GM18519 (cell line): ENCODE data around the gene LONP2.
"Not testable (repeated sequence)": the region's sequence is repeated elsewhere in the genome, so short reads cannot be mapped to it uniquely, and the experiment has no call there.

Source experiments
- ATAC-seq: cut with Tn5 transposase; IDR thresholded peaks from one replicate; pipeline ENCODE4 v1.9.1; 2021; ENCODE audit warnings: mild to moderate bottlenecking, moderate library complexity; ENCODE audit not compliant: unreplicated experiment, low FRiP score

The LONP2 gene

DNA sequence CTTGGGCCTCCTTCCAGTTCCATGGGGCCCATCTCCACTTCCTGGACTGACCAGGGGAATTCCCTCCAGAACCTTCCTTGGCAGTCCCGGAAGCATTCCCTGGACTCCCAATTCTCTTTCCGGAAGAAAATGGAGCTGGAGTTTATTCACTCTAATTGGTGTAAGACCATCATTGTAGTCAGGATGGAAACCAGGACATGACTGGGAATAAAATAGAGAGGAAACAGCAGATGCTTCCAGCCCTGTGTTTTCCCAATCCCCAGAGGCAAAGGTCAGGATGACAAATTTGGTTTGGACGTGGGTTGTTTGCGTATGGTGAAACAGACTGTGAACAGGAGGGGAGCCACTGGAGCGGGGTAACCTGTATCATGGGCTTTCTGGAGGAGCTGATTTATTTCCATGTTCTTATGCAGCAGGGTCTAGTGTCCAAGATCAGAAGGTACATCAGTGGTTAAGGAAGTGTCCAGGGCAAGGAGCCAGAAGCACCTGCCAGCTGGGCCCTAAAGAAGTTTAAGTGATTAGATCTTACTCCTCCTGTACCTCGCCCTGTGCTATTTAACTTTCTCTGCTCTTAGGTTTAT lies 8.5 kb upstream of the LONP2 start:
- ATAC-seq: no peak

- ATAC-seq: no peak
These were observed 7.8 kb upstream of the LONP2 start for GRCh38 chr16:48236286-48236685.

- not testable (repeated sequence) for ATAC-seq
These were observed 4.0 kb upstream of the LONP2 start for GRCh38 chr16:48240147-48240546.

DNA sequence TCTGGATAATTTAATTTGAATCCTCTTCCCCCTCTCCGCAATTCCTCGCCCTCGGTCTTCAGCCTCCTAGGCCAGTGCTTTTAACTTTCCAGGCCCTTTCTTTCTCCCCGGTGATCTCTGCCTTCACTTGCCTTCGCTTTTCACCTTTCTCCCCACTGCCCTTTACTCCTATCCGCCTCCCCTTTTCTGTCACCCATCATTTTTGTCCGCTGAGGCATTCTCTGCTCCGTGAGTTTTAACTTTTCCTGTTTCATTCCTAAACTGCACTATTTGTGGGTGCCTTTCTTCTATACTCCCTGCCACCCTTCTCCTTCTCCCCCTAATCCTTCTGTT lies 729 bp downstream of the LONP2 start:
- no peak for ATAC-seq

DNA sequence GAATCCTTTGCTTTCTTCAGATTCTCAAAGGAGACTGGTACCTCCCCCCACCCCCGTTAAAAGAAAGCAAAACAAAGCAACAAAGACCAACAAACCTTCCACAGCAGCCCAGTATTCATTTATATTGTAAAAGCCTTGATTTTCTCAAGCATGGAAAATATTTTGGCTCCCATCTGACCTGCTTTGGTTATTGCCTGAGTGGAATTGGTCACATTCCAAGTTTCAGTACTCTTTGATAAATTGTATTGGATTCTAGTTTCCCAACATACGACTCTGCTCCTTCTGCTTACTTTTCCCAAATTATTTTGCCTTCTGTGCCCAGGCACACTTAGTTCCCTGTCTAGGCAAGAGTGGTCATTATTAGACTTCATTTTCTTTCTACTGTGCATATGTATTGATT lies 2.0 kb downstream of the LONP2 start:
- ATAC-seq: no peak

- no peak for ATAC-seq
These were observed 3.2 kb downstream of the LONP2 start, which contains the start of gene ABCC11 for GRCh38 chr16:48247311-48247710. Gene ABCC11 (minus strand): TSS chr16:48247539. CDS start chr16:48231921, 15,618 bp downstream.

DNA sequence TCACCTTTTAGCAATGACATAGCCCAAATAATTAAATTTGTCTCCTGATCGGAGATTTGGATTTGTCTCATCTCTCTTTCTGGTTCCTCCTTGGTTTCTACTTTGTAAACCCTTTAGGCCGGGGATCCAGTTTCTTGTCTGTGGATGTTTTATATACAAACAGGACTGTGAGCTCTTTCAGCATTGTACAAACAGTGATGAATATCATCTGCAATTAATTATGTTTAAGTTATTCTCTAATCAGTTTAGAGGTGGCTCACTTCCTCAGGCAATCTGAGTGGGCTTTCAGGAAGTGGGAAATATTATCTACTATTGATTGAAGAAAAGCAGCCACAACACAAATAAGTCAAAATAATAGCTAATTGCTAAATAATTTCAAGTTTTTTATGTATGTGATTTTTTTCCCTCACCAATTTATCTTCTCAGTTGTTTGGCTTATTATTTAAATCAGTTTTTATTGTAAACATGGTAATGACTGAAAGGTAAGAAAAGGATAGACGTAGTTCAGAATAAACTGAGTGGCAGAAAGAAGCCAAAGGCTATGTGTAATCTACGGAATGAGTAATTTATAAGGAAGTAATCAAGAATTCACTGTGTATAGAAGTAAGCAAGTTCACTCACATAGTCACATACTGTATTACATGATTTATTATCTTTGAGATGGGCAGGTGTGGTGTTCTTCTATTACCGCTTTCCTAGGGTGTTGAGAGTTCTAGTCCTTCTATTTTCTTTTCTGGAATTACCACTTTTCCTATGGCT lies 6.6 kb downstream of the LONP2 start:
- ATAC-seq: no peak

DNA sequence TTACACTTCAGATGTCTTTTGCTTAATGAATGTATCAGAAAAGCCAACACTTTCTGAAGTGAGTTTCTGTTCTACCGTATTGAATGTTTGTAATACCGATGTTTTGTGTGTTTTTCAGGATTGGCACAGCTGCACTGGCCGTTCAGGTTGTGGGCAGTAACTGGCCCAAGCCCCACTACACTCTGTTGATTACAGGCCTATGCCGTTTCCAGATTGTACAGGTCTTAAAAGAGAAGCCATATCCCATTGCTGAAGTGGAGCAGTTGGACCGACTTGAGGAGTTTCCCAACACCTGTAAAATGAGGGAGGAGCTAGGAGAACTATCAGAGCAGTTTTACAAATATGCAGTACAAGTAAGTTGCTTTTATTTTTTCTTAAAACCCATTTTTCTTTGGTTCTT lies 7.9 kb downstream of the LONP2 start:
- ATAC-seq: no peak

- ATAC-seq: no peak
These were observed 12.6 kb downstream of the LONP2 start for GRCh38 chr16:48256579-48257177.

GRCh38 chr16:48261569-48261968 lies 17.5 kb downstream of the LONP2 start:
- ATAC-seq: no peak

- no peak for ATAC-seq
These were observed 18.5 kb downstream of the LONP2 start for GRCh38 chr16:48262631-48263030.

DNA sequence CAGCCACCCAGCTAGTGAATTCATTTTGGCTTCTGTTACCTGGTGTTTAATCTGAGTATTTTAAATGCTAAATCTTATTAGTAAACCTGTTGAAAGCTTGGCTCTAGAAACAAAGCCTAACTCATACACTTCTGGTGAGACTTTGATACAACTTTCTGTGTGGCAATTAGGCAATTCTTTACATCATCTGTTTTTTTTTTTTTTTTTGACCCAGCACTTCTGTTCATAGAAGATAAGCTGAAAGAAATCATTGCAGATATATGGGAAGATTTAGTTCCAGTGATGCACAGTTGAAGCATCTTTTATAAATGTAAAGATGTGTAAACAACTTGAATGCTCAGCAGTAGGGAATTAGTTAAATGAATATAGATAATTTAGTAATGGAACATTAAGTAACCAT lies 24.9 kb downstream of the LONP2 start:
- ATAC-seq: no peak

DNA sequence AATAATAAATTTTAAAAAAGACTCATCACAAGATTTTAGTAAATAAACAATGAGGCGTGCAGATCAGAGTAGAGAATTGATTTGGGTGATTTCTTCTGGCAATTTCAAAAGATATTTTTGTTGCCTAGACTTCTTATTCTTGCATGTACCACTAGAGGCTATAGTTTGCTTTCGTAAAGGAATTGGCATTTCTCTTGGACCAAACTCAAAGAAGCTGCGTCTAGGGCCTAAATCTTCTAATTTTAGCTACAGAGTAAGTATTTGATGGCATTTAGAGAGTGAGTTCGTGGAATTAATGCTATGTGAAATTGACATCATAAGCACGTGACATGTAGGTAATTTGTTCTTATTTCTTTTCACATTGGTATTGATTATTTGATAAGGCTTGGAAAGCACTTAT lies 27.6 kb downstream of the LONP2 start:
- ATAC-seq: no peak

GRCh38 chr16:48272837-48273421 lies 28.8 kb downstream of the LONP2 start:
- ATAC-seq: no peak

DNA sequence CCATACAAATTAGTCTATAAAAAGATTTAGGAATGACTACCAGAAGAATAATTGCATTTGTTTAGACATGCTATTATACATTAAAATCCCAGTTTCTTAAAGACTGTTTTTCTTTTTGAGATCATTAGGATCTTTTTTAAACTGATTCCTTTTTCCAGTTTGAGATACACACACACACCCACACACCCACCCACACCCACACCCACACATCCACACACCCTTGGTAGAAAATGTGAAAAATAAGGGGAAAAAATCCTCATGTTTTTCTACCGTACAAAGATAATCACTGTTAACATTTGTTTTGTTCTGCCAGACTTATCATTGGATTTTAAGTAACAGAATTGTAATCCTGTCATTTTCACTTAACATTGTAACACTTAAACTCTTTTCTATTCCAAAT lies 30.4 kb downstream of the LONP2 start:
- ATAC-seq: no peak

DNA sequence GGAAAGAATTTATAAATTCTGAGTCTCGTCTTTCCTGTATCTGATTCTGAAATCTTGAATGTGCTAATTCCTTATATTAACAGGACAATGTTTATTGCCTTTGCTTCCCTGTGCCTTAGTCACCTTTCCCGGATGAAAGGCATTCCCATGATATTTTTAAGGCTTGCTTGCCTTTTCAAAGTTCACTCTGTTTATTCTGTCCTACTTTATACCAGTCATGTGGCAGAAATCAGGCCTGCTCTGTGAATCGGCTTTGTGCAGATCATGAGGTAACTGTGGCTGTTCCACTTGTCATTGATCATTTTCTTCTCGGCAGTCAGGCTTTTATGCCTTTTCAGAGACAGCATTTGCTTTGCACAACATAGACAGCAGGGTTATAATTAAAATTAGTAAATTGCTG lies 32.0 kb downstream of the LONP2 start:
- no peak for ATAC-seq

DNA sequence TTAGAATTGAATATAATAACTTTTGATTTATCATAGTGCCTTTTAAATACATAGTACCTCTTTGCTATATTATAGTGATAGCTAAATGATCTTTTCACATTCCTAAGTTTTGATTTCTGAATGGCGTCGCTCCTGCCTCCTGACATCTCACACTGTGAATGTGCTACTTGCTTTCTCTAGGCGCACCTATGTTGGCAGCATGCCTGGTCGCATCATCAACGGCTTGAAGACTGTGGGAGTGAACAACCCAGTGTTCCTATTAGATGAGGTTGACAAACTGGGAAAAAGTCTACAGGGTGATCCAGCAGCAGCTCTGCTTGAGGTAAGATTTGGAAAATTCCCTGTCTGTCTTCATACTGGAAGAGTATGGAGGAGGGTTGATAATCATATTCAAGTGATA lies 33.1 kb downstream of the LONP2 start:
- ATAC-seq: no peak

GRCh38 chr16:48279199-48279598 lies 35.1 kb downstream of the LONP2 start:
- no peak for ATAC-seq

DNA sequence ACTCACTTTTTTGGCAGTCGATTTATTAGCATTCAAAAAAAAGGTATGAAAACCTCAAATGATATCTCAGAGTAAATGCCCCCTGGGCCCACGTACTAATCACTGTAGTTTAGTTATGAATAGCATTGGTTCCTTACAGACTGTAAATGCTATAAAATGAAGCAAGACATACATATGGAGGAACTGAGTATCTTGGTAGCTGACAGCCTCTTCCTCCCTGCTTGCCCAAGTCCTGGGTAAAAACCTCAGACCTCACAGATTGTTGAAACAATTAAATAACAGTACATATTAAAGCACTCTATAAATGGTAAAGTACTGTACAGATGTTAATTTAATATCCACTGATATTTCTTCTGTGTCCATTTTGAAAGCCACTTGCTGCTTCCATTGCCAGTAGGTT lies 36.4 kb downstream of the LONP2 start:
- ATAC-seq: no peak

DNA sequence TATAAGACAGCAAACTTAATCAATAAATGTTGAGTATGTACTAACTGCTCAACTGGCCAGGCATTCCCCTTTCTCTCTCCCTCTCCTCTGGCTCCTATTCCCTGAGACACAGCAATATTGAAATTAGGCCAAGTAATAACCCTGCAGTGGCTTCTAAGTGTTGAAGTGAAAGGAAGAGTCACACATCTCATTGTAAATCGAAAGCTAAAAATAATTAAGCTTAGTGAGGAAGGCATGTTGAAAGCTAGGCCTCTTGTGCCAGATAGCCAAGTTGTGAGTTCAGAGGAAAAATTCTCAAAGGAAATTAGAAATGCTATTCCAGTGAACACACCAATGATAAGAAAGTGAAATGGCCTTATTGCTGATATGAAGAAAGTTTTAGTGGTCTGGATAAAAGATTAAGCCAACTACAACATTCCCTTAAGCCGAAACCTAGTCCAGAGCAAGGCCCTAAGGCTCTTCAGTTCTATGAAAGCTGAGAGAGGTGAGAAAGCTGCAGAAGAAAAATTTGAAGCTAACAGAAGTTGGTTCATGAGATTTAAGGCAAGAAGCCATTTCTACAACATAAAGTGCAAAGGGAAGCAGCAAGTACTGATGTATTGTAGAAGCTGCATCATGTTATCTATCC lies 38.6 kb downstream of the LONP2 start:
- ATAC-seq: no peak

DNA sequence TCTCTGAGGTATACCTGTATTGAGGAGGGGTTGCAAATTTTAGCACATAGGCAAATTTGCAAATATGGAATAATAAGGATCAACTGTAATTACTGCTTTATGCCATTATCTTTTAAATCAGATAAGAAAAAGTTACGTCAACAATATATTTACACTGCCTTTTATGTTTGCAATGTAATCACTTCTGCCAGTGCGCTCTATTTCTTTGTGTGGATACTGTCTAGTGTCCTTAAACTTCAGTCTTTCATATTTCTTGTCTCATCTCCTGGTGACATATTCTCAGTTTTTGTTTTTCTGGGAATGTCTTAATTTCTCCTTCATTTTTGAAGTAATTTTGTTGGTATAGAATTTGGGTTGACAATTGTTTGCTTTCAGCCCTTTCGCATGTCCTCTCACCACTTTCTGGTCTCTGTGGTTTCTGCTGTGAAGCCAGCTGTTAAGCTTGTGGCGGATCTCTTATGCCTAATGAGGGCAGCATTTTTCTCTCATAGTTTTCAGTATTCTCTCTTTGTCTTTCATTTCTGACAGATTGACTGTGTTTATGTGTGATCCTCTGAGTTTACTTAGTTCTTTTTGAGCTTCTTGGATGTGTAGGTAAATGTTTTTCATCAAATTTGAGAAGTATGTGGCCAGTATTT lies 40.8 kb downstream of the LONP2 start:
- no peak for ATAC-seq
